ENCODE measurements around the gene ZDHHC7. TPM values are rescaled to one million over a fixed set of nuclear protein-coding genes. Genes with fewer than 3 reads are reported as not detected.

The ZDHHC7 gene
- total and polyA plus RNA-seq, 2 of the 8 experiments (the other 6 are each of a cell fraction or from before 2014, with no cell fraction given), result 40.5 to 56.3 TPM

- H3K4me1 ChIP-seq (replicated peaks in 1 of 4; ENCODE audit: control insufficient read depth in 3 of 4, insufficient read depth in 4 of 4, low read length in 3 of 4), result no peaks in the 10 kb centered on the region
- no peak overlapping the region for H3K27ac ChIP-seq (ENCODE audit: low read depth, low read length)
- CTCF ChIA-PET (ENCODE audit: partially characterized antibody), result interaction anchor here (2.6 kb wide), 1 partner anchor 39 kb away, joined by 12 read pairs; no protein-coding TSS in a partner anchor
- FAIRE-seq, result no peak
- no peak overlapping the region for H2BK20ac ChIP-seq (ENCODE audit: low read length)
- no peak overlapping the region for H3K4me2 ChIP-seq (ENCODE audit: insufficient read depth in 1 of 2, low read depth in 2 of 2, low read length in 2 of 2)
- no peaks in the 10 kb centered on the region for H3K36me3 ChIP-seq (ENCODE audit: control insufficient read depth in 2 of 4, insufficient read depth in 4 of 4, low read length in 3 of 4)
- H2AFZ ChIP-seq (ENCODE audit: low read length), result no peak overlapping the region
- no peak overlapping the region for H3K56ac ChIP-seq (replicated peaks; ENCODE audit: insufficient read length, low read depth, low read length)
- no peak overlapping the region for H4K91ac ChIP-seq (replicated peaks; ENCODE audit: insufficient read length, low read length)
- POLR2A ChIA-PET (ENCODE audit: partially characterized antibody), result no interaction called here
- WGBS, 2 experiments (ENCODE audit: extremely low coverage in 1 of 2, insufficient coverage in 1 of 2, insufficient read length in 1 of 2, insufficient replicate concordance in 2 of 2, low coverage in 1 of 2, low lambda C conversion rate in 2 of 2, missing lambda C conversion rate in 1 of 2), result 90% methylated on average over 8 of the region's 8 CpGs; no CpG with 5 or more reads in 1 of the 2 experiments
- no peak overlapping the region for H2AK5ac ChIP-seq (ENCODE audit: low read depth, low read length)
- no peak for DNase-seq (ENCODE audit: low read depth in 1 of 2, low spot score in 2 of 2)
- no peak overlapping the region for H3K4me3 ChIP-seq (ENCODE audit: extremely low read depth in 1 of 4, insufficient read depth in 2 of 4, low read depth in 3 of 4, low read length in 4 of 4)
- H2BK12ac ChIP-seq (ENCODE audit: low read depth, low read length), result no peak overlapping the region
- H3K14ac ChIP-seq (ENCODE audit: insufficient read length), result no peak overlapping the region
- no peaks in the 10 kb centered on the region for H3K27me3 ChIP-seq (replicated peaks in 1 of 4; ENCODE audit: control insufficient read depth in 3 of 4, extremely low read depth in 1 of 4, insufficient read depth in 3 of 4, low read length in 3 of 4)
- no peak overlapping the region for H3K18ac ChIP-seq (ENCODE audit: extremely low read depth, low read length)
- no peak overlapping the region for H3K9ac ChIP-seq (replicated peaks in 1 of 4; ENCODE audit: extremely low read depth in 1 of 4, low read depth in 3 of 4, low read length in 3 of 4)
- no peaks in the 10 kb centered on the region for H3K79me2 ChIP-seq (ENCODE audit: control insufficient read depth in 1 of 2, insufficient read depth in 2 of 2, low read length in 2 of 2)
- H2BK120ac ChIP-seq (replicated peaks; ENCODE audit: low read depth, low read length), result no peak overlapping the region
- no peaks in the 10 kb centered on the region for H3K23me2 ChIP-seq (ENCODE audit: low read depth, low read length)
- no peaks in the 10 kb centered on the region for H3K9me3 ChIP-seq (ENCODE audit: insufficient read depth in 2 of 2, low read depth in 1 of 2, low read length in 1 of 2)
- H2BK5ac ChIP-seq (ENCODE audit: low read depth, low read length), result no peak overlapping the region
- H3K23ac ChIP-seq (ENCODE audit: insufficient read length), result no peak overlapping the region
- no peak overlapping the region for H3K4ac ChIP-seq (replicated peaks; ENCODE audit: insufficient read length, low read depth, low read length)
- H4K8ac ChIP-seq (ENCODE audit: extremely low read depth, insufficient read depth, low read length), result no peak overlapping the region
- no peak overlapping the region for H4K5ac ChIP-seq (ENCODE audit: insufficient read length, low read depth, low read length)
- no peaks in the 10 kb centered on the region for H3K79me1 ChIP-seq (ENCODE audit: low read depth, low read length)
- no peak overlapping the region for H2BK15ac ChIP-seq (ENCODE audit: low read length)
- H4K20me1 ChIP-seq (replicated peaks in 1 of 2; ENCODE audit: control insufficient read depth in 1 of 2, insufficient read depth in 2 of 2, low read length in 2 of 2), result no peaks in the 10 kb centered on the region
- TF ChIP-seq ZNF274 (IDR thresholded peaks at IDR 0.05; ENCODE audit: borderline replicate concordance, extremely low read depth, low read length) (no peak), SIRT6 (IDR thresholded peaks at IDR 0.05; ENCODE audit: low read length) (no peak), RBBP5 (IDR thresholded peaks at IDR 0.05; ENCODE audit: borderline replicate concordance, low read depth, low read length) (no peak), RAD21 (IDR thresholded peaks at IDR 0.05 in 1 of 2, conservative IDR thresholded peaks at IDR 0.05 in 1 of 2; ENCODE audit: low read depth in 2 of 2, low read length in 2 of 2) (no peak), RXRA (IDR thresholded peaks at IDR 0.05; ENCODE audit: insufficient read depth, low read depth, low read length) (no peak), GTF2F1 (IDR thresholded peaks at IDR 0.05; ENCODE audit: borderline replicate concordance, low read depth, low read length) (no peak), KDM4A (IDR thresholded peaks at IDR 0.05; ENCODE audit: low read depth, low read length, severe bottlenecking) (no peak), BACH1 (IDR thresholded peaks at IDR 0.05; ENCODE audit: low read length) (no peak), TCF12 (IDR thresholded peaks at IDR 0.05; ENCODE audit: low read depth, low read length) (no peak), YY1 (IDR thresholded peaks at IDR 0.05; ENCODE audit: low read depth, low read length) (no peak), USF2 (IDR thresholded peaks at IDR 0.05; ENCODE audit: low read length) (no peak), MAX (IDR thresholded peaks at IDR 0.05) (no peak), RNF2 (IDR thresholded peaks at IDR 0.05; ENCODE audit: borderline replicate concordance, low read depth, low read length, missing control alignments, poor library complexity, severe bottlenecking) (no peak)
Measured at GRCh38 chr16:85017633-85018032, 6.3 kb upstream of the ZDHHC7 start.

All from H1 (cell line).